K562 (cell line): ENCODE results near the gene STING1. TPM values are rescaled to one million over a fixed set of nuclear protein-coding genes. Genes with fewer than 3 reads are reported as not detected.

Experiments
- GATA2 ChIP-seq: sonication (generic); formaldehyde crosslinking; IDR thresholded peaks from 2 replicates; pipeline ENCODE4 v1.4.0; 2020; ENCODE audit warnings: mild to moderate bottlenecking, missing genetic modification reagents
- HNRNPUL1 ChIP-seq: fragments of 200-400 bp; formaldehyde crosslinking; IDR thresholded peaks from 2 replicates; pipeline ENCODE4 v1.6.1; 2017; ENCODE audit warnings: low read length
- SMARCB1 ChIP-seq: IDR thresholded peaks from 2 replicates; pipeline ENCODE4 v1.6.1; 2011; ENCODE audit warnings: improper control_type of control experiment, low read depth; ENCODE audit not compliant: insufficient read length
- TCF7 ChIP-seq: sonication (generic); IDR thresholded peaks from 2 replicates; pipeline ENCODE4 v1.6.1; 2016; ENCODE audit warnings: antibody characterized with exemption, borderline replicate concordance
- TCFL5 ChIP-seq: fragments of 250-450 bp; sonication (Bioruptor Pico); conservative IDR thresholded peaks from 2 replicates; pipeline ENCODE4 v1.6.1; 2021; ENCODE audit warnings: mild to moderate bottlenecking, moderate library complexity, matching md5 sums
- ZNF592 ChIP-seq: fragments of 450-650 bp; IDR thresholded peaks from 2 replicates; pipeline ENCODE4 v1.6.1; 2017; ENCODE audit warnings: antibody characterized with exemption, mild to moderate bottlenecking
- polyA plus RNA-seq, 8 experiments: library from polyadenylated mRNA; depleted of rRNA in 4 of 8; stranded (reverse) in 5 of 8; unstranded in 3 of 8; fragments of >200 nt; fragmentation: Nextera tagmentation in 2 of 8; fragmentation: Illumina TruSeq in 1 of 8; extraction: Ambion mirVana in 2 of 8; extraction: Trizol in 1 of 8; gene quantifications; 2 replicates each; pipeline versions ENCODE4 v1.2.1 to v1.2.3, GENCODE V29; 2011 to 2014; ENCODE audit warnings: inconsistent platforms in 1 of 8, missing spikeins in 1 of 8
- total RNA-seq, 7 experiments: library from RNA; depleted of rRNA in 6 of 7; stranded (reverse); fragments of >200 nt in 6 of 7; fragmentation: Illumina TruSeq in 2 of 7; extraction: Trizol in 2 of 7; gene quantifications; 2 replicates each; pipeline versions ENCODE4 v1.2.1 to v1.2.3, GENCODE V29; 2011 to 2021; ENCODE audit warnings: low replicate concordance in 1 of 7
- TF ChIP-seq, protein P1 (sequence below): fragments of 200-800 bp; sonication (Bioruptor generic); IDR thresholded peaks from 2 replicates; pipeline ENCODE4 v1.6.1; 2017; ENCODE audit warnings: missing genetic modification characterization, missing compliant biosample characterization

Gene STING1
- total and polyA plus RNA-seq, 9 of the 15 experiments (the other 6 are each of a cell fraction or from before 2014, with no cell fraction given) = 20.8 to 69.1 (median 44.7) TPM

DNA sequence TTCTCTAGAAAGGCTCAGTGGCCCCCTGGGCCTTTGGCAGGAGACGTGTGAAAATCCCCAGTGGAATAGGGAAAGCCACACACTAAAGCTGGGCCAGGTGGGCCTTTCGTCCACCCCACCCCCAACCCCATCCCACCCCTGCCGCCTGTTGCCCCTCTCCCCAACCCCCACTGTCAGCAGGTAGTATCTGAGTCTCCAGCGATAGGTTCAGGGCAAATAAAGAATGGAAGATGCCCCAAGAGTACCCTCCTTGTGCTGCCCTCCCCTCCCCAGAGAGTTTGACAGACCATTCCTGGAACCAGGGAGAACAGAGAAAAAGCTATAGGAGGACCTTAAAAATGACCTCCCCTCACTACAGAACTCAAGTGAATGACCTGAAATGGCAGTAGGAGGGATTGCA is 41.9 kb upstream of the STING1 start (continued):
- TF ChIP-seq ZNF592 (no peak), SMARCB1 (no peak), TCFL5 (CRISPR knock-in tag) (no peak), HNRNPUL1 (no peak), GATA2 (CRISPR knock-in tag) (no peak), TCF7 (no peak)
- TF ChIP-seq, protein P1, sequence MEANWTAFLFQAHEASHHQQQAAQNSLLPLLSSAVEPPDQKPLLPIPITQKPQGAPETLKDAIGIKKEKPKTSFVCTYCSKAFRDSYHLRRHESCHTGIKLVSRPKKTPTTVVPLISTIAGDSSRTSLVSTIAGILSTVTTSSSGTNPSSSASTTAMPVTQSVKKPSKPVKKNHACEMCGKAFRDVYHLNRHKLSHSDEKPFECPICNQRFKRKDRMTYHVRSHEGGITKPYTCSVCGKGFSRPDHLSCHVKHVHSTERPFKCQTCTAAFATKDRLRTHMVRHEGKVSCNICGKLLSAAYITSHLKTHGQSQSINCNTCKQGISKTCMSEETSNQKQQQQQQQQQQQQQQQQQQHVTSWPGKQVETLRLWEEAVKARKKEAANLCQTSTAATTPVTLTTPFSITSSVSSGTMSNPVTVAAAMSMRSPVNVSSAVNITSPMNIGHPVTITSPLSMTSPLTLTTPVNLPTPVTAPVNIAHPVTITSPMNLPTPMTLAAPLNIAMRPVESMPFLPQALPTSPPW (CRISPR knock-in tag) = no peak
- TF ChIP-seq, all 486 proteins: peak for 0
